Common myeloid progenitor, CD34-positive (primary cell): Measurements from ENCODE around the gene GUK1.

Experiments used
- CTCF ChIA-PET: fragments of 350-600 bp; sonication (Branson Sonifier 250); formaldehyde crosslinking; loops from one replicate; lab custom pipeline; 2021; ENCODE audit warnings: antibody characterized with exemption; lab: Charles Lee
- POLR2A ChIA-PET: fragments of 350-600 bp; sonication (Branson Sonifier 250); formaldehyde crosslinking; loops from one replicate; lab custom pipeline; 2021; ENCODE audit warnings: antibody characterized with exemption; lab: Charles Lee
- DNase-seq, 3 donors: peaks; one replicate each; pipeline versions ENCODE4 v3.0.0 to v3.0.0-alpha.2; 2013
- H3K27ac ChIP-seq, 2 experiments: 1 replicate in 1 of 2; 2 replicates in 1 of 2; pipeline ENCODE4 v1.7.0; 2013; ENCODE audit warnings: inconsistent platforms in 2 of 2, low read length in 2 of 2, mild to moderate bottlenecking in 2 of 2, low read depth in 1 of 2, moderate library complexity in 1 of 2; ENCODE audit not compliant: severe bottlenecking in 2 of 2, insufficient read depth in 1 of 2, poor library complexity in 1 of 2
- H3K27me3 ChIP-seq, 5 experiments: replicated peaks in 2 of 5; 1 replicate in 3 of 5; 2 replicates in 2 of 5; pipeline versions ENCODE4 v1.6.1 to v1.7.0; 2013; ENCODE audit warnings: low read length in 4 of 5, mild to moderate bottlenecking in 2 of 5, moderate library complexity in 2 of 5, inconsistent platforms in 1 of 5; ENCODE audit not compliant: insufficient read depth in 5 of 5, control insufficient read depth in 4 of 5
- H3K36me3 ChIP-seq, 4 experiments: 1 replicate in 2 of 4; 2 replicates in 2 of 4; pipeline versions ENCODE4 v1.6.1 to v1.7.0; 2013; ENCODE audit warnings: low read length in 3 of 4, control low read depth in 1 of 4, mild to moderate bottlenecking in 1 of 4; ENCODE audit not compliant: control insufficient read depth in 4 of 4, insufficient read depth in 4 of 4
- H3K4me1 ChIP-seq, 4 experiments: 1 replicate in 3 of 4; 2 replicates in 1 of 4; pipeline versions ENCODE4 v1.6.1 to v1.7.1; 2013; ENCODE audit warnings: low read length in 3 of 4, mild to moderate bottlenecking in 3 of 4, control low read depth in 1 of 4, inconsistent platforms in 1 of 4, moderate library complexity in 1 of 4; ENCODE audit not compliant: control insufficient read depth in 4 of 4, insufficient read depth in 4 of 4; ENCODE audit errors: control extremely low read depth in 1 of 4
- H3K4me3 ChIP-seq, 7 experiments: 1 replicate in 4 of 7; 2 replicates in 3 of 7; pipeline versions ENCODE4 v1.5.1 to v1.7.0; 2013; ENCODE audit warnings: mild to moderate bottlenecking in 7 of 7, low read length in 6 of 7, moderate library complexity in 6 of 7, inconsistent platforms in 2 of 7, low read depth in 2 of 7, control low read depth in 1 of 7; ENCODE audit not compliant: insufficient read depth in 4 of 7, control insufficient read depth in 1 of 7; ENCODE audit errors: extremely low read depth in 1 of 7
- H3K9me3 ChIP-seq, 5 experiments: 1 replicate in 4 of 5; 2 replicates in 1 of 5; pipeline versions ENCODE4 v1.6.1 to v1.7.1; 2013; ENCODE audit warnings: low read length in 4 of 5, mild to moderate bottlenecking in 2 of 5, inconsistent platforms in 1 of 5, low read depth in 1 of 5, moderate library complexity in 1 of 5; ENCODE audit not compliant: control insufficient read depth in 4 of 5, insufficient read depth in 2 of 5; ENCODE audit errors: control extremely low read depth in 1 of 5
- WGBS: methylation state at CpG from one replicate; pipeline ENCODE4 v1.1.5; 2013; ENCODE audit not compliant: insufficient coverage; 5-methylcytosine and 5-hydroxymethylcytosine counted together

Gene GUK1

DNA sequence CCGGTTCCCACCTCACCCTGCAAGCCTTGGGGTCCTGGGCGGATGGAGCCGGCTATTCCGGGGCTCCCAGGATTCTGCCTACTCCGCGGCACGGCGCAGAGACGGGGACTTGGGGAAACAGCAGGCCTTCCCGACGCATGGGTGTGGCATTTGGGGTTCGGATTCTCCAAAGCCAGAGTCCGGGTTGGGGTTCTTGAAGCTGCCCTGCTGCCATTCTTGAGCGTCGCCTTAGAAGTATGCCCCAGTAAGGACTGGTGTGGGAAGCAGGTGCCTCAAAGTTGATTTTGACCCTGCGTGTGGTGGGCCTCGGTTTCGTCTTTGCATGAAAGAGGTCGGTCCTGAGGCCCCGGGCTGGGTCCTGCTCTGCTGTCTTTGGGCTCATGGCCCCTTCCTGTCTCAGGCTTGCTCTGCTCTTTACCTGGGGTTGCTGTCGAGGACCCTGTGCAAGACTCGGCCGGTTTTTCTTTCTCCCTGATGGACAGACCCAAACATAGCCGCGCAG lies 696 bp downstream of the GUK1 start:
- CTCF ChIA-PET = interaction anchor here (12.8 kb wide), 1 partner anchor 25 kb away, joined by 136 read pairs; the partner anchor contains the start of gene IBA57

DNA sequence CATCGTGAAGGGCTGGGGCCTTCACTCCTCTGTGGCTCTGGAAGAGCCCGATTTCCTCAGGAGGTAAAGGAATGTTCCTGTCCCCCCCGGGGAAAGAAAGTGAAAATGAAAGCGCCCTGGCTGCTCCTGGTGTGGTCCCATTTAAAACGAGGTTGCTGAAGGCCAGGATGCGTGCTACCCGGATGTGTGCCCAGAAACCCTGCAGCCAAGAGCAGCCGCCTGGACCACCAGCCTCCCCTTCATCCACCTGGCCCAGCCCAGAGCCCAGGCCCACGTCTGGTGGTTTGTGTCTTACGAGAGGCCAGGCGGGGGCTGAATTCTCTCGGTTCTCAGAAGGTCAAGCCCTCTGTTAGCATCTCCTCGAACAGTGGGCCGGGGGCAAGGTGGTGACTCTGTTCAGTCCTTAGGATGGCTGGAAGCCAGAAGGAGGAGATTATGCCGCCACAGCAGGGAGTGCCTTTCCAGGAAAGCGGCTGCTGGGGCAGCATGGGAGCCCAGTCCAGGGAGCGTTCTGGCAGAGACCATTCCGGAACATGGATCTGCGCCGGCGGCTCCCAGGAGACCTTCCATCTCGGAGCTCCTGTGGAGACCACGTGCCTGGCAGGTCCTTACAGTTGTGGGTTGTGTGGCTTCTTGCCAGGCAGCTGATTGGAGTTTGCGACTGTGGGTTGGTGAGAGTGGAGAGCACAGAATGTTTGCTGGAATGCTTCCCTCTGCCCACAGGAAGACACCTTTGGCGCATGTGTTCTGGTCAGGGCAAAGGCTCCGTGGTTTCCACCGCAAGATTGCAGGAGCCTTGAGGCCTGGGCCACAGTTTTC lies 1.4 kb downstream of the GUK1 start:
- H3K27ac ChIP-seq = peak overlapping the region; percentile 89 to 95
- H3K27me3 ChIP-seq = peaks cover 0 to 2% (median 0%) of the 10 kb centered on the region in 5 experiments
- no peak for DNase-seq
- ChIA-PET CTCF (no interaction called here), POLR2A (interaction anchor here (1.4 kb wide), 1 partner anchor 23 kb away, joined by 10 read pairs; the partner anchor contains the start of gene IBA57)
- H3K9me3 ChIP-seq = no peaks in the 10 kb centered on the region
- peak overlapping the region; percentile 62 to 97 (median 90) for H3K4me3 ChIP-seq
- H3K4me1 ChIP-seq = peaks cover 4 to 45% (median 38%) of the 10 kb centered on the region in 4 experiments
- 55% methylated on average over 19 of the region's 27 CpGs for WGBS
- peaks cover 2 to 19% (median 11%) of the 10 kb centered on the region in 4 experiments for H3K36me3 ChIP-seq

More for the DNA sequence above, 696 bp downstream of the GUK1 start:
- Histone ChIP-seq H3K36me3 (peaks cover 2 to 13% (median 6%) of the 10 kb centered on the region in 4 experiments), H3K27me3 (peaks cover 0 to 2% (median 0%) of the 10 kb centered on the region in 5 experiments), H3K4me3 (peak overlapping the region; percentile 62 to 97 (median 90)), H3K27ac (peak overlapping the region; percentile 89 to 95), H3K9me3 (no peaks in the 10 kb centered on the region), H3K4me1 (peaks cover 4 to 45% (median 40%) of the 10 kb centered on the region in 4 experiments)
- 10% methylated on average over 25 of the region's 25 CpGs for WGBS
- POLR2A ChIA-PET = interaction anchor here (1.1 to 1.4 kb wide), 2 partner anchors 16 to 24 kb away, joined by 4 to 10 read pairs; partner anchors contain the start of gene IBA57
- no peak for DNase-seq

DNA sequence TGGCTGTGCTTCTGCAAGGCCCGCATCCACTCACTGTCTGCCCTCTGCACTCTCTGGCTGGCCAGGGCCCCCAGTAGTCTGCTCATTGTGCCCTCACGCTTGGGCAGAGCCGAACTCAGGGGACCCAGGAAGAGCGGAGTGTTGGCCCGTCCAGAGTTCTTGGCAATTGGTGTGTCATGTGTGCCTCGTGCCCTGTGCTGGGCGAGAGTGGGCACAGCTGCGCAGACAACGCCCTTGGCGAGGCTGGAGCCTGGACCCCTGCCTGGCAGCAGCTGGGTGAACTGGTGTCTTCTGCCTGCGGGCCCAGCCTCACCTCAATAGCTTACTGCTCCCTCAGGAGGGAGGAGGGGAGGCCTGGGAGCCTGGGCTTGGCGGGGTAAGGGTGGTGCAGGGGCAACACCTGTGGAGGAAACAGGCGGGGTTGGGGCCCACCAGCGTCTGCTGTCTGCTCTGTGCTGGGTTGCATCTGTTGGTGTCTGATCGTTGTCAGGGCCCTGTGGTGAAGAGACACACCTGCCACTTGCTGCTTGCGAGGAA lies 2.1 kb downstream of the GUK1 start:
- H3K9me3 ChIP-seq = no peaks in the 10 kb centered on the region
- peaks cover 2 to 27% (median 18%) of the 10 kb centered on the region in 4 experiments for H3K36me3 ChIP-seq
- peaks cover 0 to under 1% (median 0%) of the 10 kb centered on the region in 5 experiments for H3K27me3 ChIP-seq
- CTCF ChIA-PET = interaction anchor here (0.7 to 1.6 kb wide), 4 partner anchors 12 to 26 kb away, joined by 3 to 9 read pairs (median 5); partner anchors contain the start of gene IBA57
- H3K27ac ChIP-seq = peak overlapping the region in 1 of 2 experiments; percentile 95
- DNase-seq = no peak
- 89% methylated on average over 15 of the region's 16 CpGs for WGBS
- H3K4me1 ChIP-seq = peaks cover 4 to 45% (median 38%) of the 10 kb centered on the region in 4 experiments
- peak overlapping the region in 3 of 7 experiments; percentile 1 to 97 (median 95) for H3K4me3 ChIP-seq
- POLR2A ChIA-PET = no interaction called here

DNA sequence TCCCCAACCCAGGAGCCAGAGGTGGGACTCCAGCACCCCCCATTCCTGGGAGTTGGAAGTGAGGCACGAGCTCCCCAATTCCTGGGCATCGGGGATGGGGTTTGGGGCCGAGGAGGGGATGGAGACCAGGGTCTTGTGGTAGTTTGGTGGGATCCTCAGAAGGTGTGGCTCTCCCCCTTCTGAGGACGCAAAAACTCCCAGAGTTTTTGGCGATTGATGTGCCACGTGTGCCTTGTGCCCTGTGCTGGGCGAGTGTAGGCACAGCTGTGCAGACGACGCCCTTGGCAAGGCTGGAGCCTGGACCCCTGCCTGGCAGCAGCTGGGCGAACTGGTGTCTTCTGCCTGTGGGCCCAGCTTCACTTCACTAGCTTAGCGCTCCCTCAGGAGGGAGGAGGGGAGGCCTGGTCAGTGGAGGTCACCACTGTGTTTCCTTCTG lies 2.6 kb downstream of the GUK1 start:
- no peak for DNase-seq
- H3K27ac ChIP-seq = no peak overlapping the region
- ChIA-PET CTCF (interaction anchor here (0.7 to 1.6 kb wide), 6 partner anchors 12 to 37 kb away, joined by 3 to 9 read pairs (median 4); partner anchors contain the start of gene IBA57), POLR2A (no interaction called here)
- no peaks in the 10 kb centered on the region for H3K9me3 ChIP-seq
- no peaks in the 10 kb centered on the region for H3K27me3 ChIP-seq
- H3K36me3 ChIP-seq = peaks cover 4 to 32% (median 20%) of the 10 kb centered on the region in 4 experiments
- peaks cover 4 to 45% (median 38%) of the 10 kb centered on the region in 4 experiments for H3K4me1 ChIP-seq
- H3K4me3 ChIP-seq = peak overlapping the region in 1 of 7 experiments; percentile 13
- 98% methylated on average over 8 of the region's 11 CpGs for WGBS

DNA sequence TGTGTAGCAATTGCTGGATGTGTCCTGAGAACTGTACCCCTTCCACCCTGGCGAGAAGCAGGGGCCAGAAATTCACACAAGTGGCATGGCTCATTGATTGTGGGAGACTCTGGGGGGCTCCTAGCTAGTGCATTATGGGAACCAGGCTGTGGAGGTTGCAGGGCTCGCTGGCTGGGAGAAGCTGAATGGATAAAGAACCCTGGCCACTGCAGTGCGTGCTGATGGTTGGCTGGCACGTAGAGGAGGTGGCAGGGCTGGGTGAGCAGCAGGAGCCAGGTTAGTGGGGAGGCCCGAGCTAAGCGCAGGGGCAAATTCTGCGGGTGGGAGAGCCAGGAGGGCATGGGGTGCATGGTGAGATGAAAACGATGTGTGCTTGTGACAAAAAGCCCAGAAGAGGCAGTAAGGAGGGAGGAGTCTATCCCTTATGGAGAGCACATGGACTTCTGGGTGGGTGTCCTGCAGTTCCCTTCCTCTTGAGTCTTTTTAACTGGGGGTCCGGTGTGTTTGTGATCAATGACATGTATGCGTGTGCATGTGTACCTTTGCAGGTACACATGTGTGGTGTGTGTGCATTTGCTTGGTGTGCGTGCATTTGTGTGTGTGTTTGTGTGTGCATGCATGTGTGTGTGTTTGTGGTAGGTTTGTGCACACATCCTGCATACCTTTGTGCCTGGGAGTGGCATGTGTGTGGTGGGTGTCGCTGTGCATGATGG lies 3.6 kb downstream of the GUK1 start:
- Histone ChIP-seq H3K9me3 (no peaks in the 10 kb centered on the region), H3K36me3 (peaks cover 4 to 41% (median 28%) of the 10 kb centered on the region in 4 experiments), H3K27ac (no peak overlapping the region), H3K4me1 (peaks cover 4 to 39% (median 31%) of the 10 kb centered on the region in 4 experiments), H3K4me3 (no peak overlapping the region), H3K27me3 (no peaks in the 10 kb centered on the region)
- ChIA-PET CTCF (interaction anchor here (1.1 to 1.6 kb wide), 4 partner anchors 11 to 36 kb away, joined by 3 to 9 read pairs (median 6); partner anchors contain the start of gene IBA57), POLR2A (no interaction called here)
- no peak for DNase-seq
- 96% methylated on average over 12 of the region's 12 CpGs for WGBS

DNA sequence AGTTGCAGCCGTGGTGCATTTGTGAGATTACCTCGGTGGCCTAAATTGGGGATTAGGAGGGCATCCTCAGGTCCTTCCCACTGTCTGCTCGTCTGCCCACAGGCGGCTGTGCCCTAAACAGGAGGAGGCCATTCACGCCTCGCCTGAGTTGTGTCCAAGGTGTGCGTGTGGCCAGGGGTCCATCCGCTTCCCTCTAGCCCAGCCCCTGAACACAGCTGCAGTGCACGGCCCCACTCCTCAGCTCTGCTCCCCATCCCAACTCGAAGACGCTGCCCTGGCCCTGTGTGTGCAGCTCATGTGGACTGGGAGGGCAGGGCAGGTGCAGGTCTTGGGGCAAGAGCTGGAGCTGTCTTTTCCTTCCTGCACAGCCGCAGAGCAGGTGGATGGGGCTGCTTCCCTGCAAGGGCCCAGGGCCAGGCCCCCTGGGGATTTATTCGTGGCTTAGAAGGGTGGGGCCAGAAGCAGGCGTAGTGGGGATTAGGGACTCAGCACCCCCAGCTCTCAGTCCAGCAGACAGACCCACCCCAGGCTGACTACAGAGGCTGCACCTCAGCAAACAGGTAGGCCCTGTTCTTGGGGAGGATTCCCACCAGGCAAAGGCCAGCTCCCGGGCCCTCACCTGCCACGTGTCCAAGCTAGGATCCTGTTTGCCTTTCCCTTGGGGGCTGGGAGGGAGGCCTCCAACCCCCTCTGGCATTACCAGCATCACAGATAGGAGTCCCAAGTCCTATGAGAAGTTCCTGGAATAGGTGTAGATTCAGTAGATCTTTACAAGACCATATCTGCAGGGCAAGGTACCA lies 4.3 kb downstream of the GUK1 start:
- POLR2A ChIA-PET = no interaction called here
- H3K27me3 ChIP-seq = no peaks in the 10 kb centered on the region

More for the DNA sequence above, 4.3 kb downstream of the GUK1 start:
- H3K4me3 ChIP-seq = no peak overlapping the region
- no peak for DNase-seq
- H3K4me1 ChIP-seq = peaks cover 4 to 32% (median 25%) of the 10 kb centered on the region in 4 experiments
- peaks cover 4 to 47% (median 31%) of the 10 kb centered on the region in 4 experiments for H3K36me3 ChIP-seq
- WGBS = 93% methylated on average over 12 of the region's 16 CpGs
- CTCF ChIA-PET = interaction anchor here (1.0 kb wide), 1 partner anchor 13 kb away, joined by 3 read pairs; no protein-coding TSS in a partner anchor
- H3K27ac ChIP-seq = peak overlapping the region in 1 of 2 experiments; percentile 27
- H3K9me3 ChIP-seq = no peaks in the 10 kb centered on the region
